RPMI7951 (cell line): ENCODE measurements around the gene QSOX1. TPM values are rescaled to one million over a fixed set of nuclear protein-coding genes. Genes with fewer than 3 reads are reported as not detected.

Experiments
- DNase-seq: peaks from one replicate; pipeline ENCODE4 v3.0.0-alpha.2; 2012; ENCODE audit warnings: low read depth
- total RNA-seq: library from RNA; depleted of rRNA; stranded (reverse); fragments of >200 nt; shearing (Covaris generic); gene quantifications from 2 replicates; pipeline ENCODE4 v1.2.3, GENCODE V29; 2014

QSOX1 gene
- total RNA-seq, 1 experiment from 2014 or later = 53.3 TPM

DNA sequence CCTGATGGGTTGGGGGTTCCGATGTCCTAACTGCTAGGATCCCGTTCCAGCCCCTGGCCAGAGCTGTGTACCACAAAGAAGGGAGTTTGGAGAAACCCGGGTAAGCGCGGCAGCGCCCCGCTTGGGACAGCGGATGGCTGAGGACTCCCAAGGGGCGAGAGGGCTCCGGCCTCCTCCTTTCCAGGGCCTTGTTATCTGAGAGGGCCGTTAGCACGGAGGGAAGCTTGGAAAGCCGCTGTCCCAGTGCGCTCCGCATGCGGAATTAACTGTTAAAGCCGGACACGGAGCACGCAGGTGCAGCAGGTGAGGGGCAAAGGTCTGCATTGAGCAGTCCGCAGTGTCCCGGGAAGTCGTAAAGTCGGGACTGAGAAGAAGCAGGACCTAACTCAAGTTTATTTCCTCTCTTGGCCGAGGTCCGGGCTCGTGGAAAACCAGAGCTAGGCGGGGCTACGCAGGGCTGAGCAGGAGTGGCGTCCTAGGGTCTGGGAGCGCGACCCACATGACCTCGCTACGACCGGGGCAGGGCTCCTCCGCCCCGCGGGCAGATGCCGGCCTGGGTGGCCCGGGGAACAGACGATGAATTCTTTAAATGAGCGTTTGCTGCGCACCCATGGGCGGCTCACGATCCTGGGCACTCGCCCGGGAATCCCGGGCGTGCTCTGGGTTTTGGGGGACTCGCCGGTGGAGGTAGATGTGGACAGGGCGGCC is 79.9 kb downstream of the QSOX1 start:
- DNase-seq = no peak

- DNase-seq = no peak
These were observed 80.4 kb downstream of the QSOX1 start for GRCh38 chr1:180235077-180235501.

DNA sequence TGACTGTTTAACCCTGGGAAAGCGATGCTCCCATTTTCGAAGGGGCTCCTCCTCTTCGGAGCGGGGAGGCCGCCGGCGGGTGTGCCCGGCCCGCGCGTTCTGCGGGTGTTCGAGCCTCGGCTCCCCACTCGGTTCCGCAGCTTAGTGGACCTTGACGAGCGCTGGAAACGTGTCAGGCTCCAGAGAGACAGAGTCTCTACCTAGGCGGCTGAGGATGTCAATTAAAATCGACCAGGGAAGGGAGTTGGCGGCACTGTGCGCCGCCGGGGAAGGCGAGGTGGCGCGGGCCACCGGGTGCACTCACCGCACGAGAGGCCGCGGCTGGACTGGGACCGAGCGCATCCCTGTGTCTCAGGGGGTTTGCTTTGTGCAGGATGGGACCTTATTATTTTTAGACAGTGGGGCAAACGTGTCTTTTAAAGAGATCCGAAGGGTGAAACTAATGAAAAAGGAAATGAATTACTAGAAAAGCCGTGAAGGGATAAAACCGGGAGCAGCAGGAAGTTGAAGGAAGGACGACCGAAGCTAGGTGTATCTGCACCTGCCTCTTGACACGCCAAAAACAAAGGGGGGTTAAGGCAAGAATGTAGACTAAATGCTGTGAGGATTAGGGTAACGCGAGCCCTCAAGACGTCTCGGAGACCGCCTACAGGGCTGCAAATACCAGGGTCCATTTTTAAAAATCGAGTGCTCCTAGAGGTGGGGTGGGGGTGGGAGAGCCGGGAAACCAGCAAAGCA is 81.0 kb downstream of the QSOX1 start:
- DNase-seq = no peak

- no peak for DNase-seq
These were observed 82.2 kb downstream of the QSOX1 start for GRCh38 chr1:180236698-180237509.

DNA sequence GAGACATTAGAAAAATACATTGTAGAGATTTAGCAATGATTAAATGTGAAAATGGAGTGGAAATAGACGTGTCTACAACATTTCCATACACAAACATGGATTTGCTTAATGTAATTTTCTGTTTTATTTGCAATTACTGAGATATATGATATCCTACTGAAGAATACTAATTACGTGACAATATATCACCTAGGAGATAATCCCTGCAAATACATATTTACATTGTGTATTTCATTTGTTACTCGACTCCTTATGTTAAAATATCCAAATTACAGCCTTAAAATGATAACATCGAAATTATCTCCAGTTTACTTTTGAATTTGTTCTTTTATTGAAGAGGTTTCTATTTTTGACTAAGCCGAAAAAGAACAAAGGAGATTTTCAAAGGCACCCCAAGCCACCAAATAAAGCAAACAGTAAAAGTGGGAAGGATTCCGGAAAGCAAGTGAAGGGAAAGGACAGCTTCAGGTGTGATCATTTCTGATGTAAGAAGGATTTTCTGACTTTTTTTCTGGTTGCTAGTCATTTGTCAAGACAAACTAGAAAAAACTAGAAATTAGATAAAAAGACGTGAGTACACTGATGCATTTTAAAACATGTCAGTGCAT is 83.3 kb downstream of the QSOX1 start:
- DNase-seq = no peak

DNA sequence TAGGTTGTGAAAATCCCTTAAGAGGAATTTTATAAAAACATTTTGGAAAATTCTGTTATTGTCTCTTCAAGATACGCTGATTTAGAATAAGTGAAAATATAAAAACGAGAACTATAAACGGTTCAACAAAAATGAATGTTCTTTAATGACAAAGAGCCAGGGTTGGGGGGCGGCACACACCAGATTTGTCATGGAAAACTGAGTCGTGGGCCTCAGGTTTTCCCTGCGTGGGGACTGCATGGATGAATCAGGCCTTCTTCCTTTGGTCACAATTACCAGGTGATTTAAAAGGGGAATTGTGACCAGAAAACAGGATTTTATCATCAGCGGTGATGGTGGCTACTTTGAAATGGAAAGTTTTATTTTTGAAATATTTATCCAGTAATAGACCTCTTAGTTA is 84.0 kb downstream of the QSOX1 start:
- DNase-seq = no peak

DNA sequence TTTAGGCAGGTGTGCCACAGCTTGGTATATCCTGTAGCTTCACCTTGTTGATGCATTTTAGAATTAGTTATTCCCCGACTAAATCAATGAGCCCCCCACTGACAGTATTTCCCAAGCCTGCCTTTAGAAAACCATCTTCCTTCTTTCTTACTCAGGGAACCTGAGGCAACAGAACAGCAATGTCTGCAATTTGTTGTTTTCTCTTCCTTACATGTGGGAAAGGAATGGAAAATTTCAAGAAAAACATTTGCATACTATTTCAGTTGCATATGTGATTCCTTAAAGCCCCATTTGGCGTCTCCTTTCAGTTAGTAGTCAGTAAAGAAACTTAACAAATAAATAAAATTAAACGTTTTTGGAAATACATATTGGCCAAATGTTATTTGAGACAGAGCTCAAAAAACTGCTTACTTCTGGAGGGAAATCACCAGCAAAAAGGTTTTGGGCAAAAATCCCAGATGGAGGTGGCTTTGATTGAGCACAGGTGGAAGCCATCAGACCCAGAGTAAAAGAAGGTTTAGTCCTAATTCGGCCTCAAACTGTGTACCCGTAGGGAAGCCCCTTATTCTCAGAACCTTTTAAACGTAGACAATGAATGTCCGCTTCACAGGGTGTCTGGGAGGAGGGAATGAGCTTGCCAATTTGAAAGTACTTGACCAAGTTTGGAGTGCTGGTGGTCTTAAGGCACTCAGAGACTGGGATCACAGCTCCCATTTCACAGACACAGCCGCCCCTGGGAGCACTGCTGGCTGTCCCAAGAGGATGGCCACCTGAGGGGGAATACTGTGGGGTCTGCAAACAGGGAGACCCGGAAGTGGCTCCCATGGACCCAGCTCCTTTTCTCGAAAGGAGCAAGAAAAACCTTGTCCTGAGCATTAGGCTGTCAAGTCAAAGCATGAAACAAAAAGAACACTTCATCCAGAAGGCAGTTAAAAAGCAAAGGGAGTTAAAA is 84.8 kb downstream of the QSOX1 start:
- DNase-seq = no peak

DNA sequence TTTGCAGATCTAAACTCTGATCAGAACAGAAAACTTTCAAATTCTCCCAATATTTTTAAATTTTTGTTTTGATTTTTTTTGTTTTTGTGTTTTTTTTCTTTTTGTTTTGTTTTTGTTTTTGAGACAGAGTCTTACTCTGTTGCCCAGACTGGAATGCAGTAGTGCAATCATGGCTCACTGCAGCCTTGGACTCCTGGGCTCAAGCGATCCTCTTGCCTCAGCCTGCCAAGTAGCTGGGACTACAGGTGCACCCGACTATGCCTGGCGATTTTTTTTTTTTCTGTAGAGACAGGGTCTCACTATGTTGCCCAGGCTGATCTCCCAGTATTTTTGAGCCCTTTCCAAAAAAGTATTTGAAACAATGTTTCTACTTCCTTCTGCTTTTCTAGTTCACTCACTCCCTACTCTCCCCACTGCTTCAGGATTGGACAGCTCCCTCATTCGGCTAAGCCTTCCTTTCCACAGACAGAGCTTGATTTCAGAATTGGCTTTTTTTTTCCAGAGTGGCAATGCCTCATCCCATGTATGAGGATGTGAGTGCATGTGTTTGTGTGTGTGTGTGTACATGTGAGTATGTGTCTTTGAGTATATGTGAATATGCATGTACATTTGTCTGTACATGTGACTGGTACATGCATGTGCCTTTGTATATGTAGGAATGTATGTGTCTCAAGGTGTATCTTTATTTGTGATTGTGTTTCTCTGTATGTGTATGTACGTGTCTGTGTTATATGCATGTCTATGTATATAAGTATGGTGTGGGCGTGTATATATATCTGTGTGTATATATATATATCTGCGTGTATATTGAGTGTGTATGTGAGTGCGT is 87.3 kb downstream of the QSOX1 start:
- no peak for DNase-seq

DNA sequence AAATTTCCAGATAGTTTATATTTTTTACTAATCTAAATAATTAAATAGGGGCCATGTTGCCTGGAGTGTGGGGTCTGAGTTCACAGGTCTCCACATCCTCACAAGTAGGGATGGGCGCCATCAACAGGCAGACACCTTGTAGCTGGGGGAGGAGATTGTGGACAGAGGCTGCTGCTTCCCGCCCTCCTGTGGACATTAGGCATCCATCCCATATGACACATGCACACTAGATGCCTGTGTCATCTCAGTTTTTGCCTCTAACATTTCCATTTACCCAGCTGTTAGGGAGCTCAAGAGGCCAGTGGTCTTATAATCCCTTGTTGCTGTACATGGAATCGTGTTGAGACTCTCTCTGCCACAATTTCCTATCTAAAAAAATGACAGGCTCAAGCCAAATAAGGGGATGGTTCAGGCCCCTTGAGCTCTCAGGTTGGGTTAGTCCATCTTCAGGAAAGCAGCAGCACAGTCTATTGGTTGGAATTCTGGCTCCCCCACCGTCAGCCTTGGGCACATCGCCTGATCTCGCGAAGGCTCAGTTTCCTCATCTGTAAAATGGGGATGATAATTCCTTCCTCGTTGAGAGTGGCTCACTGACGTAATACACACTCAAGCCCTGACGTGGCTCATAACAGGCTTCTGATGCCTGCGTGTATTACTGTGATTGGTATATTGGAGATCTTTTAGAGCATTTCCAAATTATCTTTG is 89.0 kb downstream of the QSOX1 start:
- no peak for DNase-seq

GRCh38 chr1:180244840-180245239 is 90.2 kb downstream of the QSOX1 start:
- no peak for DNase-seq

DNA sequence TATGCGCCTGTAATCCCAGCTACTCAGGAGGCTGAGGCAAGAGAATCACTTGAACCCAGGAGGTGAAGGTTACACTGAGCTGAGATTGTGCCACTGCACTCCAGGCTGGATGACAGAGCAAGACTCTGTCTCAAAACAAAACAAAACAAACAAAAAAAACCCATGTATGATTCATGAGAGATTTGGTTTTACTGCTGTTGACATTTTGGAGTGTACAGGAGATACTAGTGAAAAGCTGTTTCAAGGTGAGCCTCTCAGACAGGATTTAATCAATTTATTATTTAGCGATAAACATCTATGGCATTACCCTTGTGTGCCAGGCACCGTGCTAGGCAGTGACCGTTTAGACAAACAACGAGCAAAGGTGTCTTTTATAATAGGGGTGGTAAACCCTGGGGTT is 91.9 kb downstream of the QSOX1 start:
- no peak for DNase-seq

GRCh38 chr1:180247061-180247460 is 92.4 kb downstream of the QSOX1 start:
- DNase-seq = no peak

DNA sequence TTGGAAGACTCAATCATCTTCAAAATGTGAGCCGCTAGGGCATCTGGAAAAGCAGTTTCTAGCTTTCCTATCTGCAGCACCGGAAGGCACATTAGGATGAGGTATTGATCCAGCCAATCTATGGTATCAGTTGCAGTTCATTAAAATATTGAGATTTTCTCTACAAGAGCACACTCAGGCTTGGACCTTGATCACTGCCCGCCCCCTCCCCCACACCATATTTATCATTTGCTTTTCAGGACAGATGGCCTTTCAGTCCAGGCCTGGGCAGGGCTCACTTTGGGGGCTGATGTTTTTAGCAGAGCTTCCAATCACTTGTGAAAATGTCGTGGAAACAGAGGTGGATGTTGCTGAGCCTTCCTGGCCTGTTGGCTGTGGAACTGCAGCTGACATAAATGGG is 92.9 kb downstream of the QSOX1 start:
- no peak for DNase-seq

DNA sequence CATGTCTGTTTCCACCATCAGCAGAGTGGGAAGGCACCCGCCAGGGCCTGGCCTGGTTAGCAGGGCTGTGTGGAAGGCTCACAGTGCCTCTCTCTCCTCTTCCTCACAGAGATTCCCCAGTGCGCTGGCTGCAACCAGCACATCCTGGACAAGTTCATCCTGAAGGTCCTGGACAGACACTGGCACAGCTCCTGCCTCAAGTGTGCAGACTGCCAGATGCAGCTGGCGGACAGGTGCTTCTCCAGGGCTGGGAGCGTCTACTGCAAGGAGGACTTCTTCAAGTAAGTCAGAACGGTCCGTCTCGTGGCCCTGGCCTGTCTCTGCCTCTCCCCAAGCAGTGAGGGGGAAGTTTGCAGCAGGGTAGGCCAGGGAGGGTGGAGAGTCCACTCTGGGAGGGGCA is 93.5 kb downstream of the QSOX1 start:
- DNase-seq = no peak

GRCh38 chr1:180248731-180249681 is 94.3 kb downstream of the QSOX1 start:
- DNase-seq = no peak

GRCh38 chr1:180249725-180250498 is 95.2 kb downstream of the QSOX1 start:
- no peak for DNase-seq

- no peak for DNase-seq
These were observed 95.8 kb downstream of the QSOX1 start for GRCh38 chr1:180250499-180250770.
